PC-3 (cell line): ENCODE results near the gene ALOXE3.

Source experiments
- EZH2 ChIP-seq: fragments of 300-600 bp; sonication (generic); IDR thresholded peaks from one replicate; pipeline ENCODE4 v1.6.1; 2017; ENCODE audit warnings: antibody characterized with exemption, mild to moderate bottlenecking, low read length; ENCODE audit not compliant: unreplicated experiment
- TF ChIP-seq, protein P1 (sequence below): fragments of 300-600 bp; sonication (generic); conservative IDR thresholded peaks from 2 replicates; pipeline ENCODE4 v1.5.1; 2017; ENCODE audit warnings: antibody characterized with exemption, low read depth, mild to moderate bottlenecking, low read length

DNA sequence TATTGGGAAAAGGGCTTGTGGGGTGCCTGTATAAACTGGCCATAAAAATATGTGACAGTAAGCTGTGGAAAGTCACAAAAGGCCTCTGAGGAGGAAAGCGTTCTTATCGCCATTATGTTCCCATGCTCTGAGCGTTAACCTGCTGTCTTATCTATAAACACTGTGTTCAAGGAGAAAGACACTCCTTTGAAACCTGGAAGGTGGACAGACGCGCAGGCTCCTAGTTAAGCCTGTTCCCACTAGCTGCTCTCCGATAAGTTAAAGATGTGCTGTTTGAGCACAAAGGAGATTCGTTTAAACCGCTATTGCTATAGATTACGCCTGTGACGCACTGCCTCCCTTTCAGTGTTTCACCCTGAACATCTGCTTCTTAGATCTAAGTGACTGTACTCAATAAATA is 36.0 kb downstream of the ALOXE3 start:
- TF ChIP-seq, protein P1, sequence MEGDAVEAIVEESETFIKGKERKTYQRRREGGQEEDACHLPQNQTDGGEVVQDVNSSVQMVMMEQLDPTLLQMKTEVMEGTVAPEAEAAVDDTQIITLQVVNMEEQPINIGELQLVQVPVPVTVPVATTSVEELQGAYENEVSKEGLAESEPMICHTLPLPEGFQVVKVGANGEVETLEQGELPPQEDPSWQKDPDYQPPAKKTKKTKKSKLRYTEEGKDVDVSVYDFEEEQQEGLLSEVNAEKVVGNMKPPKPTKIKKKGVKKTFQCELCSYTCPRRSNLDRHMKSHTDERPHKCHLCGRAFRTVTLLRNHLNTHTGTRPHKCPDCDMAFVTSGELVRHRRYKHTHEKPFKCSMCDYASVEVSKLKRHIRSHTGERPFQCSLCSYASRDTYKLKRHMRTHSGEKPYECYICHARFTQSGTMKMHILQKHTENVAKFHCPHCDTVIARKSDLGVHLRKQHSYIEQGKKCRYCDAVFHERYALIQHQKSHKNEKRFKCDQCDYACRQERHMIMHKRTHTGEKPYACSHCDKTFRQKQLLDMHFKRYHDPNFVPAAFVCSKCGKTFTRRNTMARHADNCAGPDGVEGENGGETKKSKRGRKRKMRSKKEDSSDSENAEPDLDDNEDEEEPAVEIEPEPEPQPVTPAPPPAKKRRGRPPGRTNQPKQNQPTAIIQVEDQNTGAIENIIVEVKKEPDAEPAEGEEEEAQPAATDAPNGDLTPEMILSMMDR, result no peak
- no peak for TF ChIP-seq EZH2
